Measurements from ENCODE around the gene FAM83C.

DNA sequence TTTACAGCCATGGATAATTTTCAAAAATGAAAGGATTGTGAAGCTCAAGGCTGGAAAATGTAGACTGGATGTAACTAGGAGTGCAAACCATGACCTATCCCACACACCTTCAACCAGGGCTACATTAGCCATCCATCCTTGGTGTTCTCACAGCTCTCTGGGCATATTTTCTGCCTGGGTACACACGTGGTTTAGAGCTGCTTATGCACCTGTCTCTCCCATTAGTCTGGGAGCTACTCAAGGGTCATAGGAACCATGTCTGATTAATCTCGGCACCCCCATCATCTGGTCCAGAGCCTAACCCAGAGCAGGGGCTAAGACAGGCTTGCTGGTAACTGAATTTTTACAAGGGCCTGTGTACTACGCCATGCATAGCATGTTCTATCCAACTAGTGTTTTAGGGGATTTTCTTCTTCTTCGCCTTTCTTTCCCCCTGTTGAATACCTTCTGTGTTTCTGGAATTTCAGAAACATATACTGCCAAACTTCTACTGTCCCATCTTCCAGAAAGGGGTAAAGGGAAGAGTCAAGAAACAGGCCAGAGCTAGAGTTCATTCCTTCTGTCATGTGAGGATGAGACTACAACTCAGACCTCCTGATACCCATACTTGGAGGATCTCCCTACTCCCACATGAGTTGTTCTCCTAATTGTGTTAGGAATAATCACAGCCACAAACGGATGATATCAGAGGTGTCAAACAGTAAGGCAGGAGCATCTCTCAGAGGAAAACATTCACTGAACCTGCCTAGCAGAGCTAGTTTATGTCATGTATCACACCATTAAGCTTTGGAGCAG lies 25.4 kb upstream of the FAM83C start:
- TF ChIP-seq, protein P1, sequence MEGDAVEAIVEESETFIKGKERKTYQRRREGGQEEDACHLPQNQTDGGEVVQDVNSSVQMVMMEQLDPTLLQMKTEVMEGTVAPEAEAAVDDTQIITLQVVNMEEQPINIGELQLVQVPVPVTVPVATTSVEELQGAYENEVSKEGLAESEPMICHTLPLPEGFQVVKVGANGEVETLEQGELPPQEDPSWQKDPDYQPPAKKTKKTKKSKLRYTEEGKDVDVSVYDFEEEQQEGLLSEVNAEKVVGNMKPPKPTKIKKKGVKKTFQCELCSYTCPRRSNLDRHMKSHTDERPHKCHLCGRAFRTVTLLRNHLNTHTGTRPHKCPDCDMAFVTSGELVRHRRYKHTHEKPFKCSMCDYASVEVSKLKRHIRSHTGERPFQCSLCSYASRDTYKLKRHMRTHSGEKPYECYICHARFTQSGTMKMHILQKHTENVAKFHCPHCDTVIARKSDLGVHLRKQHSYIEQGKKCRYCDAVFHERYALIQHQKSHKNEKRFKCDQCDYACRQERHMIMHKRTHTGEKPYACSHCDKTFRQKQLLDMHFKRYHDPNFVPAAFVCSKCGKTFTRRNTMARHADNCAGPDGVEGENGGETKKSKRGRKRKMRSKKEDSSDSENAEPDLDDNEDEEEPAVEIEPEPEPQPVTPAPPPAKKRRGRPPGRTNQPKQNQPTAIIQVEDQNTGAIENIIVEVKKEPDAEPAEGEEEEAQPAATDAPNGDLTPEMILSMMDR (IDR thresholded peaks at IDR 0.05) = no peak
- TF ChIP-seq POLR2A (IDR thresholded peaks at IDR 0.05) = no peak
